CD4-positive, alpha-beta T cell treated with Interleukin-6 at 100 ng/mL for 8 hours (primary cell): ENCODE measurements around the gene KRT71.

Experiments
- DNase-seq: peaks from one replicate; pipeline ENCODE4 v3.0.0-alpha.2; 2020; ENCODE audit warnings: mixed read lengths, low spot score

KRT71 gene

GRCh38 chr12:52537101-52537500 lies 15.8 kb downstream of the KRT71 start:
- DNase-seq, result no peak

DNA sequence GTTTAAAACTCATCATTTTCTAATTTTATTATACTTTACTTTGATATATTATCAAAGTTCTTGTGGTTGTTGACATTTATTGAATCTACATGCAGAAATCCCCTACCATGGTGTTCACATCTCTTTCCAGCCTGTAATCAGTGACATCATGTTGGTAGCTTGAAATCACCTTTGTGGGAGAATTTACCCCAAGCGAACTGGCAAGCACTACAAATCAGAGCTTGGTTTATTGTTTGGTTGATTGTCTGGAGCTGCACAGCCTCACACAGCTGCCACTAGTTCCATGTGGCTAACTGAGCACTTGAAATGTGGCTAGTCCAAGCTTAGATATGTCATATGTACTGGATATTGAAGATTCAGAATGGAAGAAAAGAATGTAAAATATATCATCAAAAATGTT lies 17.4 kb downstream of the KRT71 start:
- no peak for DNase-seq

- DNase-seq, result no peak
Observed at GRCh38 chr12:52534482-52534881, 18.5 kb downstream of the KRT71 start.

DNA sequence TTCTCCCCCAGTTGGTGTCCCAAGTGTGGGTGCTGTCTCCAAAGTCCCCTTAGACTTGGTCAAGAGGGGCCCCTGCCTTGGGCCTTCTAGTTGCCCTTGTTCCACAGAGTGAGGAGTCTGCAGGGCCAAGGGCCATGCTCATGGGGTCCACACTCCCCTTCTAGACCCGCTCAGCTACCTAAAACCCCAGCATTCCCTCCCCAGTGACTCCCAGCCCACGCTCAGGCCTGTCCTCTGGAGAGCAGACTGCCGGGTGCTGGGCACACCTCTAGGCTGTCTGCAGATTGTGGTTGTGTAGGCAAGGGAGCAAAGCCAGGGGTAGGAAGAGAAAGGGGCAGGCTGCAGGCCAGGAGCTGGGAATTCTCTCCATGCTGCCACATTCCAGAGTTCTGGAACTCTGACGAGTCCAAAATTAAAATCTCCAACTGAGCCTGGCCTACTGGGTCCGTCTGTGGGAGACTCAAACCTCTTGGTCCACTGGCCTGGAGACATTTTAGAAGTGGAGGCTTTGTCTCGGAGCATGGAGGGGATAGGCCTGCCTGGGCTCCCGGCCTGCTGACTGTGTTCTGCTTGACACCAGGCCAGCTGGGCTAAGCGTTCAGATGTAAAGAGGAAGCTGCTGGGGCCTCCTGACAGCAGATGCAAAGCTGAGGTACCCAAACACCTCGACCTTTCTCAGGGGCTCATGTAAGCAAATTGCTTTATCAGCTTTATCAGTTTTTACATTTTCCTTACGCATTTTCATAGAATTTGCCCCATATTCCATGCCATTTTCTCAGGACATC lies 19.1 kb downstream of the KRT71 start:
- no peak for DNase-seq

- DNase-seq, result no peak
Observed at GRCh38 chr12:52532636-52533035, 20.3 kb downstream of the KRT71 start.

GRCh38 chr12:52531566-52532300 lies 21.2 kb downstream of the KRT71 start:
- no peak for DNase-seq

- no peak for DNase-seq
Observed at GRCh38 chr12:52530905-52531304, 22.0 kb downstream of the KRT71 start.

- DNase-seq, result no peak
Observed at GRCh38 chr12:52530366-52530765, 22.6 kb downstream of the KRT71 start.

- no peak for DNase-seq
Observed at GRCh38 chr12:52529846-52530245, 23.1 kb downstream of the KRT71 start.

DNA sequence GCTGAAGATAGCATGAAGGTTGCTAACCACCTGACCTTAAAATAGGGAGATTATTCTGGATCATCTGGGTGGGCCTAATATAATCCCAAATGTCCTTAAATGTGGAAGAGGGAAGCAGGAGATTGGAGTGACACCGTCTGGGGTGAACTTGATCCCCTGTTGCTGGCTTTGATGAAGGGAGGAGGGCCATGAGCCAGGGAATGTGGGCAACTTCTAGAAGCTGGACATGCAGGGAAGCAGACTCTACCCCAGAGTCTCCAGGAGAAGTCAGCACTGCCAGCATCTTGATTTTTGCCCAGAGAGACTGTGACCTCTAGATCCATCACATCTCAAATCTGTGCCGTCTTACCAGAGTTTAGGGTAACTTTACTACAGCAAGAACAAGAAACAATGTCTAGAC lies 23.5 kb downstream of the KRT71 start:
- no peak for DNase-seq

DNA sequence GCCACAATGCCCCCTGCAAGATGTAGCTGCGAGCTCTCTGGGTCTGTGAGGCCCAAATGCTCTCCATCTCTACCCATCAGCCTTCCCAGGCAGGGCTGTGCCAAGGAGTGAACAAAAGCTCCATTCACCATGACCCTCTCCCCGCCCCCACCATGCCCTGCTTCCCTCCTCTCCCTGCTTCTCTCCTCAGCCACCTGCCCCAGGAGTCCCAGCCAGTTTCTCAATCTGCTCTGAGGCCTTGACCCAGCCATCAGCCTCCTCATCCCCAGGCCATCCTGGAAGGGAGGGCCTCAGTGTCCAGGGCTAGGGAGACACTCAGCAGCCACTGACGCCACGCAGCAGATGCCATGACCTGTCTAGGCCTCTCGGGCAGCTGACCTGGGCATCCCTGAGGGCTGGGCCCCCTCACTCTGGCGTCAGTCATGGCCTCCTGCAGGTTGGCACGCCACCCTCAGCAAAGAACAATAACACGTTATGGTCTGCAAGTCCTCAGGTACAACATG lies 24.3 kb downstream of the KRT71 start:
- no peak for DNase-seq

GRCh38 chr12:52527121-52527800 lies 25.7 kb downstream of the KRT71 start:
- no peak for DNase-seq

- no peak for DNase-seq
Observed at GRCh38 chr12:52526511-52526951, 26.4 kb downstream of the KRT71 start.

GRCh38 chr12:52525661-52526499 lies 27.1 kb downstream of the KRT71 start:
- no peak for DNase-seq

DNA sequence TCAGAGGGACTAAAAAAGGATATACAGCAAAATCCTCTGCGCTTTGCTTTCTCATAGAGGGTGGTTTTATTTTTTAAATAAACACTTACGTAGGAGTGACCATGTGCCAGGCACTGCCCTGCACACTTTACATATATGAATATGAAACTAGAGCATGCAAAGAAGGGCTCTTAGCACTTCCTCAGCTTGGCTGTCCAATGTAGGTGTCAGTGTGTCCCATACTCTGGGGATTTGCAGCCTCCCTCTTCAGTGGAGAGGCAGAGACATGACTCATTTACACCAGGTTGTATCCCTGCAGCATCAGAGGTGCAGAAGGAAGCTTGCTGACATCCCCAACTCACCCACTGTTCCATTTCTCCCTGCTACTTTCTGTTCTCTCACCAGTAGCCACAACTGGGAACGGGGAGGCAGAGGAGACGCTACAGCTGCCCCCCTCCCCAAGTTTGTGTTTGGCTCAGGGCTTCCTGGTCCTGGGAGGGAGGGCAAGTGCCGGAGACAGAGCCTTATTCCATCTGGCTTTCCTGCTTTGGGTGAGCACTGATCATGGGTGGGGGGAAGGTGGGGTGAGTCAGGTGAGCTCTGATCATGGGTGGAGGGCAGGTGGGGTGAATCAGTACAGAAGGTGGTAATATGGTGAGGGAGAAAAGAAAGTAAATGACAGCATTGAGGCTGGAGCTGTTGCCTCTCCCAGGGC lies 27.9 kb downstream of the KRT71 start:
- no peak for DNase-seq

GRCh38 chr12:52524241-52524897 lies 28.6 kb downstream of the KRT71 start:
- no peak for DNase-seq

- no peak for DNase-seq
Observed at GRCh38 chr12:52523824-52524223, 29.1 kb downstream of the KRT71 start.

DNA sequence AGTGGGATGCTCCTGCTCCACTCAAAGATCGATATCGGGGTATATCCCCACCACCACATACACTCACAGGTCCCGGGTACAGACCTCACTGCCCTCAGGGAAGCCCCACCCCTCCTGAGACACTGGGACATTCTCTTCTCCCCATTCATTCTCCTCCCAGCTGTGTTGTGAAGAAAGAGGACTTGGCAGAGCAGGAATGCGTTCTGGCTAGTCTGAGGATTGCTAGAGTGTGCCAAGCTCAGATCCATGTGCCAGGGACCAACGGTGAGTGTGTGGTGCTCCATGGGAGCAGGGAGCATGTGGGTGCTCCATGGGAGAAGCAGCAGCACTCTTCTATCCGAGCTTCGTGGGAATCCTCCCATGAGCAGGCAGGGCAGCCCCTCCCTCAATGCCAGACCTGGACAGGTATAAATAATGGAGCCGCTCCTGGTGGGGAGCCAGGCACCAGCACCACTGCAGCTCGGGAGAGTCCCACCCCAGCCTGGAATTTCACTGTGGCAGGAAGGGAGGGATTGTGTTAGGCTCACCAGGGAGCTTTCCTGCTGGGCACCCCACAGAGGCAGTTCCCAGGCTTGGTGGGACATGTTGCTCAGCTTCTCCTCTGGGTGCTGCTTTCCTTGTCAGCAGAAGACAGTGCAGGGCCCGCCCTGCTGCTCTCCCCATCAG lies 30.5 kb downstream of the KRT71 start:
- DNase-seq, result no peak

GRCh38 chr12:52521568-52522266 lies 31.2 kb downstream of the KRT71 start:
- DNase-seq, result no peak
